SJSA1 (cell line): ENCODE data around the gene ACSM6. TPM values are rescaled to one million over a fixed set of nuclear protein-coding genes. Genes with fewer than 3 reads are reported as not detected.

ENCODE experiments used
- DNase-seq, 2 experiments: peaks; one replicate each; pipeline ENCODE4 v3.0.0-alpha.2; 2015 to 2020; ENCODE audit warnings: low spot score in 2 of 2, low read depth in 1 of 2
- H3K27ac ChIP-seq: fragments of 250-450 bp; sonication (Bioruptor Pico); 2 replicates; pipeline ENCODE4 v1.5.1; 2020; ENCODE audit warnings: mild to moderate bottlenecking, moderate library complexity
- H3K27me3 ChIP-seq: fragments of 250-450 bp; sonication (Bioruptor Pico); replicated peaks from 2 replicates; pipeline ENCODE4 v1.5.1; 2020; ENCODE audit warnings: mild to moderate bottlenecking, moderate library complexity
- H3K36me3 ChIP-seq: fragments of 250-450 bp; sonication (Bioruptor Pico); 2 replicates; pipeline ENCODE4 v1.5.1; 2020; ENCODE audit warnings: mild to moderate bottlenecking
- H3K4me1 ChIP-seq: fragments of 250-450 bp; sonication (Bioruptor Pico); replicated peaks from 2 replicates; pipeline ENCODE4 v1.6.1; 2021; ENCODE audit warnings: mild to moderate bottlenecking
- H3K4me3 ChIP-seq: fragments of 250-450 bp; sonication (Bioruptor Pico); 2 replicates; pipeline ENCODE4 v1.5.1; 2020; ENCODE audit warnings: mild to moderate bottlenecking
- H3K9me3 ChIP-seq: fragments of 250-450 bp; sonication (Bioruptor Pico); replicated peaks from 2 replicates; pipeline ENCODE4 v1.5.1; 2020; ENCODE audit warnings: mild to moderate bottlenecking
- total RNA-seq: library from RNA; depleted of rRNA; stranded (reverse); fragments of >200 nt; shearing (Covaris generic); gene quantifications from 2 replicates; pipeline ENCODE4 v1.2.3, GENCODE V29; 2014; rRNA removed

Gene ACSM6
- total RNA-seq, 1 experiment from 2014 or later, result not detected

DNA sequence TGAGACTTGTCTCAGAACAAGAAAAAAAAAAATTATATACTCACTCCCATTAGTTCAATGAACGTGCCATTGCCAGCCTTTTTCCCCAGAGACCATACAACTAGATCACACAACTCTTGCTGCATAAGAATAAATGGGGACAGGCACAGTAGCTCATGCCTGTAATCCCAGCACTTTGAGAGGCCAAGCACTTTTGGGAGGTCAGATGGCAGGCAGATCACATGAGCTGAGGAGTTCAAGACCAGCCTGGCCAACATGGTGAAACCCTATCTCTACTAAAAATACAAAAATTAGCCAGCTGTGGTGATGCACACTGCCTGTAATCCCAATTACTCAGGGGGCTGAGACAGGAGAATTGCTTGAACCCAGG, 83.1 kb downstream of the ACSM6 start:
- Histone ChIP-seq H3K9me3 (no peaks in the 10 kb centered on the region), H3K36me3 (peaks cover 11% of the 10 kb centered on the region), H3K27me3 (no peaks in the 10 kb centered on the region), H3K4me1 (peaks cover 66% of the 10 kb centered on the region), H3K27ac (no peak overlapping the region), H3K4me3 (no peak overlapping the region)
- peak in 1 of 2 experiments; percentile 13 for DNase-seq

DNA sequence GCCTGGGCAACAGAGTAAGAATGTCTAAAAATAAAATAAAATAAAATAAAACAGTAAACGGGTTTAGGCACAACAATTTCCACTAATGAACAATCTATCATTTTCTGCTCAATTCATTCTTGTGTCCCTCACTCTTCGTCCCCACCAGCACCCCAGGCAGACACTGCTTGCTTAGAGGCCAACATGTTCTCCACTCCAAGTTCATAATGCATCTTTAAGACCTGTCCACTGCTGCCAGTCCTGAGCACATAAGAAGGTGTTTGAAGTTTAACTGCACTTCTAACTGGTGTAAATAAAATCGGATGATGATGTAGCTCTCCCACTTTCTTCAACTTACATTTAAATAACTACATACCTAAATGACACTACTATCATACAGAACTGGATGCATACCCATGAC, 83.6 kb downstream of the ACSM6 start:
- peaks cover 65% of the 10 kb centered on the region for H3K4me1 ChIP-seq
- no peaks in the 10 kb centered on the region for H3K27me3 ChIP-seq
- H3K9me3 ChIP-seq, result no peaks in the 10 kb centered on the region
- no peak overlapping the region; the same call in 1 of the 2 replicates for H3K27ac ChIP-seq
- H3K4me3 ChIP-seq, result no peak overlapping the region
- H3K36me3 ChIP-seq, result peaks cover 13% of the 10 kb centered on the region
- DNase-seq, result no peak

Other genes starting within 250 kb of the ACSM6 start
- gene CYP2C8, start 124.7 kb upstream of the ACSM6 start, total RNA-seq, result not detected in 2 replicates
- 45.5 and 55.6 TPM in 2 replicates for gene PDLIM1, start 96.8 kb downstream of the ACSM6 start, total RNA-seq